NCI-H1092 (cell line): Measurements from ENCODE around the gene RBM33.

Experiments used
- DNase-seq: peaks from one replicate; lab custom pipeline; 2025; lab: John Stamatoyannopoulos, UW

RBM33 gene

DNA sequence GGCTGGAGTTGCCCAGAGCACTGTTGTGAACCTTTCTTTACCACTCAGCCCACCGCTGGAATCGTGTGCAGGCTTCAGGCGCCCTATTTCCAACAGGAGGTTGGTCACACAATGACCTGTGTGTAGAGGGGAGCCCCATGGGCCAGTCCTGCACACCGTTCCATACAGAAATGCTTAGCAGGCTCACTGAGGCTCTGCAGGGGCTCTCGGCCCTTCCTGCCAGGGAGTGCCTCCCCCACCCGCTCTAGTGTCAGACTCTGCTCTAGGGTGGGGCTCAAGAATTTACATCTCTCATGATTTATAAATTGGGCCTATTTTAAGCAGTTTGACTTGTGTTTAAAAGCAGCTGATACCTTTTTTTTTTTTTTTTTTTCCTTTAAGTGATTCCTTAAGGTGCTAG lies 125.8 kb downstream of the RBM33 start:
- DNase-seq, result no peak

DNA sequence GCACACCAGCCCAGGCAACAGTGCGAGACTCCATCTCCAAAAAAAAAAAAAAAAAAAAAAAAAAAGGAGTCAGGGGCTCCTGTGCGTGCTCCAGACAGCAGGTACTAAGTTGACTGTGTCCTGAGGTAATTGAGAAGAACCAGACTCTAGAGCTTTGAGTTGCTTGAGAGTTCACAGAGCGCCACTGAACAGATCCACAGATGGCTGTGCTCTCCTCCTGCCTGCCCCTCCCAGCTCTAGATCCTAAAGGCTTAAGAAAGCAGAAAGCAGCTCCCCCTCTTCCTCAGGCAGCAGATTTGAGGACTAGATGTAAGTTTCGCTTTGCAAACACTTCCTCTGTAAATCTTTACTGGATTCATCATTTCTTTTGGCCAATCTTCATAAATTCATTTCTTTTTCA lies 129.1 kb downstream of the RBM33 start:
- DNase-seq, result no peak

DNA sequence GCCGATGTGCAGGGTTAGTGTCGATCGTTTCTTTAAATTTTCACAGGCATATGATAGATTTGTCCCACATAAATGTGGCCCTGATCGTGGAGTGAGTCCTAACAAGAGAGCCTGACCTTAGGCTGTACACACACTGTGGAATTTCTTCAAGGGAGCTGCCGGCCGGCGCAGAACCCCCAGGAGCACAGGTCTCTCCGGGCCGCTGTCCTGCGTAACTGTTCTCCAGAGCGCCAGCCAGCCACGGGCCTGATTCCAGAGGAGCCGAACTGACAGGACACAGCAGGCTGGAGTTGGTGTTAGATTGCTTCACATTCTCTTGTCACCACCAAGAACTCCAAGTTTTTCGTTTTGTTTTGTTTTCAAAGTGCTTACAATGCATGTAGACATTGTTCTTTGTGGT lies 130.5 kb downstream of the RBM33 start:
- no peak for DNase-seq

DNA sequence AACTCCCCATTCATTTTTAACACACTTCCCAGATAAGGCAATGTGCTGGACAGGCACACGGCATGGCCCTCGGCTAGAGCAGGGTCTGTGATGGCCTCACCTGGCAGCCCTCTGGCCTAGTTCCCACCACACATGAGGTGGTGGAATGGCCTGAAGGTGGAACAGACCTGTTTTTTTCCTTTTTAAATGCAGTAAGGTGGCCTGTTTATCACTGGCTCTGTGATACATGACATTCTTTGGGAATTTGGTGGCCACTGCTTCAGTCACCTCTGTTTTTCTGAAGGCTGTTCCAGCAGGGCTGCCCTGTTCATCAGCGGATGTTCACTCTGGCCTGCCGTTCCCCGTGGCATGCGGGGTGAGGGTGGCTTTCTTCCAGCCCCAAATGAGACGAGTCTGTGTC lies 131.2 kb downstream of the RBM33 start:
- DNase-seq, result no peak

DNA sequence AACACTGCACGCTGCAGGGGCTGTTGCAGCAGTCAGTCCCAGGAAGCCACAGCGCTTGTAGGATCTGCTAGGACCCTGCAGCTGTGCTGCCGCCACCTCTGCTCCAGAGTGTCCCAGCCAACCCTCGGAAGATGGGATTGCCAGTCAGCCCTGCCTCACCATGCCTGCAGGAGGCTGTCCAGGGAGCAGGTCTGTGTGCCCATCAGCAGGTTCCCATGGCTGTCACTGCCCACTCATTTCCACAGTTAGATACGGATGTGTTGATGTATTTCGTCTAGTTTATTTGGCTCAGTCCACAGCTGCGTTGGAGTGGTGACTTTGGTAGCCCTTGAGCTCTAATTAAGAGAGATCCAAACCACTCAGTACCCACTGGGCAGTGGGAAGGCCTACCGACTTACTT lies 132.1 kb downstream of the RBM33 start:
- no peak for DNase-seq

DNA sequence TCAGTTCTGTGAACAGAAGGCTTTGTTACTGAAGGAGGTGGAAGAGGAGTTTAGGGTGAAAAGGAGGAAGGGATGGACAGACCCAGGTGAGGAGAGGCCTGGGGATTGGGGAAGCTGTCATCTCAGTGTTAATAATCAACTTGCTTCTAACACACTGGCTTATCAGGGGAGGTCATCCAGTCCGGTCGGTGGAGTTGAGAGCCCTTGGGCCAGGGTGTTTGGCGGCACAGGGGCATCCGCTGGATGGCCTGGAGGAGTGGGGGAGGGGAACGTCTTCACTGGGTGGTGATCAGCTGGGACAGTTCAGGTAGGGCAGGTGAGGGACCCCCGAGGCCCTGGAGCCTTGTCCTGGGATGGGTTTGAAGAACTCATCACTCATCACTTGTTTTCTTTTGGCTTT lies 133.9 kb downstream of the RBM33 start:
- no peak for DNase-seq

DNA sequence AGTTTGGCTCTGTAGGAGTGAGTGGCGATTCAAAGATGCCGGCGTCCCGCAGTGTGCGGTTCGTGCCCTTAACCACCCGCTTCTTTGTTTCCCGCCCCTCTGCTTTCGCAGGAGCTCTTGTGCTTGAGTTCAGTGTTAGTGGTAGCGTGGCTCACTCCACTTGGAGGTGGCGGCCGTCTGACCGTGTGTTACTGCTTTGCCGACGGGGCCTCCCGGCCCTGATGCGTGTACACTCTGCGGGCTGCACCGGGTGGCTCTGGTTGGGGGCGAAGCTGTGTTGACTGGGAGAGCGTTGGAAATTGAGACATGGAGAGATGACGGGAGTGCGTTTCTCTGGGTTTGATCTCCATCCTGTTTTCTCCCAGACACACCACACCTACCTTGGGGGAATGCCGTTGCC lies 136.4 kb downstream of the RBM33 start:
- DNase-seq, result no peak

DNA sequence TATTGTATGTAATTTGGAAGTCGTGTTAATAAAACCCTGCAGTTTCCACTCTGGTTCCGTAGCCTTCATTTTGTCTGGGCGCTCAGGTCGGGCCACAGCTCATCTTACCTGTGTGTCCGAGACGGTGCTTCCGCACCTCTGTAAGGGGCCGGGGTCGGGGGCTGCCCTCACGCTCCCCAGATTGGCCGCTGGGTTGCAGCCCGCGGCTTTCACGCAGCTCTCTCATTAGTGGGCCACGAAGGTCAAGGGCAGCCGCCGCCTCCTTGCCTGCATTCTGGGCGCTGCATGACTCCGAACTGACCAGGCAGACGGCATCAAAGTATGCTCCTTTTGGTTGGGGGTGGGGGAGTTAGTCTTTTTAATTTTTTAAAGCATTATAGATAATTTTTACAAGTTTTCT lies 137.0 kb downstream of the RBM33 start:
- no peak for DNase-seq

DNA sequence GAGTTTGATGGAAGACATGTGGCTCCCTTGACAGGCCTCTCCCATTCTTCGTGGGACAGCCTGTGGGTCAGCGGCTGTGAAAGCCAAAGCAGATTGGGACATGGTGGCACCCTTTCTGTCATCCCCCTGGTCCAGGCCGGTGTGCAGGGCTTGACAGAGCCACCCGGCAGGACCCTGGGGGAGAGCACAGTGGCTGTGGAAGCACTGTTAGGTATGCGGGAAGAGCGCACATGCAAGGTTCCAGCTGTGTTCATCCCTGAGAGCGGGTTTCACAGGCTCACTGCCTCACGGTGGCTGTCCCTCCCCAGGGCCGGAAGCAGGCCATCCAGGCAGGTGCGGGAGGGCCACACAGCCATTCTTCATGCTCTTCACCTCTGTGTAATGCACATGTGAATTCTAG lies 138.0 kb downstream of the RBM33 start:
- no peak for DNase-seq

DNA sequence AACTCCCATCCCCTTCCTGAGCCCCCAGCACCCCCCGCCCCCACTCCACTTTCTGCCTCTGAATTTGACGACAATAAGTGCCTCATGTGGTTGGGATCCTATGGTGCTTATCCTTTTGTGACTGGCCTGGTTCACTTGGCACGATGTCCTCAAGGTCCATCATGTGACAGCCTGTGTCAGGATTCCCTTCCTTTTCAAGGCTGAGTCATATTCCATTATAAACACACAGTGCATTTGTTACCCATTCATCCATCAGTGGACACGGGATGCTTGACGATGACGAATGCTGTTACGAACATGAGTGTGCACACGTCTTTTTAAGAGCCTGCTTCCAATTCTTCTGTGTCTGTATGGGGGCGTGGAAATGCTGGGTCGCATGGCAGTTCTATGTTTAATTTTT lies 141.1 kb downstream of the RBM33 start:
- no peak for DNase-seq

DNA sequence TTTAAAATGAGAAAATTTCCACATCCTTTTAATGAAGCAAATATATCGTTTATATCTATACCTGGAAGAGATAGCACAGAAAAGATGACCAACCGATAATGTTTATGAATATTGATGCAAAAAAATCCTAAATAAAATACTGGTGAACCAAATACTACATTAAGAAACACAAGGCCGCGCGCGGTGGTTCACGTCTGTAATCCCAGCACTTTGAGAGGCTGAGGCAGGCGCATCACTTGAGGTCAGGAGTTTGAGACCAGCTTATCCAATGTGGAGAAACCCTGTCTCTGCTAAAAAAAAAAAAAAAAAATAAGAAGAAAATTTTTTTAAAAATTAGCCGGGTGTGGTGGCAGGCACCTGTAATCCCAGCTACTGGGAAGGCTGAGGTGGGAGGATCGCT lies 142.0 kb downstream of the RBM33 start:
- no peak for DNase-seq

DNA sequence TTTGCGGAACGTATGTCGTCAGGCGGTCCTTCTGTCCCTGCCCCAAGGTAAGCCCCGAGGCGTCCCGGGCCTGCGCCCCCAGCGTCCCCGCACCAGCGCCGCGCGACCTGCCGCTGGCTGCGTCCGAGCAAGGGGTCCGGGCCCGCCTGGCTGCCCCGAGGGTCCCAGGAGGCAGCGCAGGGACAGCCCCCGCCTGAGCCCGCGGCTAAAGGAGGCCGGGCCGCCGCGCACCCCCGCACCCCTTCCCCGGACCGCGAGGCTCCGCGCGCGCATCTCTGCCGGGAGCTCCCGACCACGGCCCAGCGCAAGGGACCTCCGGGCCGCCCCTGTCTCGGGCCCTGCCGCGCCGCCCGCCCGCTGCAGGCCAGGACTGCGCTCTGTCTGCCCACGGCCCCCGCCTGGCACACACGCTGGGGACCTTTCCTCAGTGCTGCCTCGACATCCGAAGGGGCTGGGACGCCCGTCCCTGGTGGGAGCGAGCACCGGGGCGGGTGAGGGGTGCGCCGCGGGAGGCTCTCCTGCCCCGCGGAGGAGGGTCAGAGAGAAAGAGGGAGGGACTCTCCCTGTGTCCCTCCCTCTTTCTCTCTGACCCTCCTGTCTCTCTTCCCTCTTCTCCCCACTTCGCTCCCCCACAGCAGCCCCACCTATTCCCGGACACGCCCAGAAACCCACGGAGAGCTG lies 142.8 kb downstream of the RBM33 start:
- no peak for DNase-seq

DNA sequence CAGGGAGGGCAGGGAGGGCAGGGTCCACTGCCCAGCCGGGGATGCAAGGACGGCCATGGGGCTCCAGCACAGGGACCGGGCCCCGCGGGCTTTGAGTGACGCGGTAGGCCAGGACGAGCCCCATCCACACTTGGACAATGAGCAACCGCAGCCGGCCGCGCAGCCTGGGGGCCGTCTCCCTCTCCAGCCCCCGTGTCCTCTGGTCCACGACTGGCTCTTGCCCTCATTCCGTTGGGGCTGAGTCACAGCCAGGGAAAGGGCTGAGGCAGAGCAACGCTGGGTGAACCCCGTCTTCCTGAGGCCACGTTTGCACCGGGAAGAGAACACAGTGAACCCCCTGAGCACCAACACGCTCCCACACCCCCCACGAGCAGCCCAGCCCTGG lies 144.1 kb downstream of the RBM33 start:
- DNase-seq, result no peak

DNA sequence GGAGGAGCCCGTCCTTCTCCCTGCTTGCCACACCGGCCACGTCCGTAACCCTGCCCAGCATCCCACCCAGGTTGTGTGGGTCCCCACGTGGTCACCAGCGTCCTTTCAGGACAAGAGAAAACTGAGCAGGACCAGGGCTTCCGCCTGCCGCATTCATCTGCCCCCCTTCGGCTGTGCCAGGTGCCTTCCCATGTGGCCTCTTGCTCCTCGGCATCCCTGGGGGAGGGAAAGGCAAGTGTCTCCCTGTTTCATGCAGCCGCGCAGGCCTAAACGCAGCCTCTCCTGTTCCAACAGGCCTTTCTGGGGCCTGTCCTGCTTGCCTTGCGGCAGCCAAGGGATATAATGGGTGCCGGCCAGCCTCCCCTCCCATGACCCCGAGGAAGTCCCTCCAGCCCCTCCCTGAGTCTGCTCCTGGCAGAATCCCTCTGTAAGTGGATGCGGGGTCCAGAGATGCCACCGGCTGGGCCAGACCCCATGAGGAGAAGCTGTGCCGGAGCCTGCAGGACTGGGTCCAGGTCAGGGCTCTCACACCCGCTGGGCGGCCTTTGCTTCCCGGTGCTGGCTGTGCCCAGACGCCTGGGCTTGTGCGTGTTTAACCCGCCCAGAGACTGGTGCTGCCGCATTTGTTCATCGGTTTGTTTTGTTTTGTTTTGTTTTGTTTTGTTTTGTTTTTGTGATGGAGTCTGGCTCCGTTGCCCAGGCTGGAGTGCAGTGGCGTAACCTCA lies 144.7 kb downstream of the RBM33 start:
- no peak for DNase-seq

DNA sequence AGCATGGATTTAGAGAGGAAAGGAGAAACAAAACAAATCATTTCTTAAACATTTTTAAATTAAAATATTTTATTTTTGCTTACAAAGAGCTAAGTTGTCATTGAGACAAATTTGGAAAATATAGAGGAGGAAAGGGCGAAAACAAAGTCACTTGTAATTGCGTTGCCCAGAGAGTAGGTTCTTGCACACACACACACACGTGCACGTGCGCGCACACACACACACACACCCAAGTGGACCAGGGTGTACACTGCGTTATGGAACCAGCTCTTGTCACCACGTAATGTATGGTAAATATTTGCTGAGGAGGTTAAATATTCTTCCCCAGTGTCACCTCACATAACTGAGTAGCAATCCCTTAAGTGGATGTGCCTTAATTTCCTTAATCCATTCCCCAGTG lies 146.2 kb downstream of the RBM33 start:
- DNase-seq, result no peak

DNA sequence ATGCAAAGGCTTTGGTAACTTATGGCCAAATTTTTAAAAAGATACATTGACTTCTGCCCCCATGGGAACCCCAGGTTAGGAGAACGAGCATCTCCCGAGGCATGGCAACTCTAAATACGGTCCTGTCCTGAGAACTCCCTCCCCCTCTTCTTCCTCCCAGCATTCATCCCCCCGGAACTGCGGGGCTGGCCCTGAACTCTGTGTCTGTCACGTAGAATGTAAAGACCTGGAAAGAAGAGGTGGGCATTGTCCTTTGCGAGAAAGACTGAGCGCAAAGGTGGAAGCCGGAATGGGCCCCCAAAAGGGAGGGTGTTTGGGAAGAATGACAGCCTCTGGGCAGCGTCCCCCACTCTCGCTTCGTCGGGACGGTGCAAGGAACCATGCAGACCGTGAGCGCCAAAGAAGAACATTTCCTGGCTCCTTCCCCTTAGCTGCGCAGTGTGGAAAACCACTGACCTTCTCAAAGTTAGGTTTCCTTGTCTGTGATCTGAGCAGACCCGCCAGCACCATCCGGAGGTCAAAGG lies 146.8 kb downstream of the RBM33 start:
- no peak for DNase-seq

DNA sequence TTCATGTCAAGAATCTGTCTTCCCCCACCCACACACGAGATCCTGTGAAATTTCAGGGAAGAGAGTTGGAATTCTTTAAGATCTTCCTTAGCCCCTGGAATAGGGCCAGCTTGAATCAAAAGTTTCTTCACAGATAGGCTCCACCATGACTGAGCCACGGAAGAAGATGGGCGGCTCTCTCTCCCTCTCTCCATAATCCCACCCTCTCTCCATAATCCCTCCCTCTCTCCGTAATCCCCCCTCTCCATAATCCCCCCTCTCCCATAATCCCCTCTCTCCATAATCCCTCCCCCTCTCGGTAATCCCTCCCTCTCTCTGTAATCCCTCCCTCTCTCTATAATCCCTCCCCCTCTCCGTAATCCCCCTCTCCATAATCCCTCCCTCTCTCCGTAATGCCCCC lies 147.4 kb downstream of the RBM33 start:
- DNase-seq, result no peak

DNA sequence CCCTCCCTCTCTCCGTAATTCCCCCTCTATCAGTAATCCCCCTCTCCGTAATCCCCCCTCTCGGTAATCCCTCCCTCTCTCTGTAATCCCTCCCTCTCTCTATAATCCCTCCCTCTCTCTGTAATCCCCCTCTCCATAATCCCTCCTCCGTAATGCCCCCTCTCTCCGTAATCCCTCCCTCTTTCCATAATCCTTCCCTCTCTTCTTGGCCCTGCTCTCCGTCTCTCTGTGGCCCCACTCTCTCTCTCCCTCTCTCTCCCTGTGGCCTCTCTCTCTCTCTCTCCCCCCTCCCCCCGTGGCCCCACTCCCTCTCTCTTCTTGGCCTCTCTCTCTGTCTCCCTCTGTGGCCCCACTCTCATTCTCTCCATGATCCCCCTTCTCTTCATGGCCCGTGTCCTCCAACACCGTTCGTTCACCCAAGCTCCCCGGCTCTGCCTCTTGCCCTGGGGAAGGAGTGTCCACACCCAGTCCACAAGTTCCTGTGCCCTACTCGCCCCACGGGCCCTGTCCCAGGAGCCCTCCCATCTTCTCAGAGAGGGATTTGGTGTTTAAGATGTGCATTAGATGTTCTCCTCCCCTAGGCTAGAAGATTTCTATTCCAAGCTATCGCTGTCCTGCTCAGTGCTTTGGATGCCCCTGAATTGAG lies 148.0 kb downstream of the RBM33 start:
- no peak for DNase-seq

DNA sequence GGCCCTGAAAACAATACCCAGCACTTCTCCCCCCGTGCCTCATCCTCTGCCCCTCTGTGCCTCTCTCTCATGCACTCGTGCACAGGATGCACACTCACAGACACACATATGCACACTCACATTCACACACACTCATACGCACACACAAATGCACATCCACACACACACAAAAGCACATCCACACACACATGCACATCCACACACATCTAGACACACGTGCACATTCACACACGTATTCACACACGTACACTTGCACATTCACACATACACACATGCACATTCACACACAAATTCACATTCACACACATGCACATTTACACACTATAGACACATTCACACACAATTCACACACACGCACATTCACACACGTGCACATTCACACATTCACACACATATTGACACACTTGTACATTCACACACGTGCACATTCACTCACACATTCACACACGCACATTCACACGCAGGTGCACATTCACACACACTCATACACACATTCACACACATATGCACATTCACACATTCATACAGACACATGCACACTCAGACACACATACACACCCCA lies 148.6 kb downstream of the RBM33 start:
- no peak for DNase-seq

DNA sequence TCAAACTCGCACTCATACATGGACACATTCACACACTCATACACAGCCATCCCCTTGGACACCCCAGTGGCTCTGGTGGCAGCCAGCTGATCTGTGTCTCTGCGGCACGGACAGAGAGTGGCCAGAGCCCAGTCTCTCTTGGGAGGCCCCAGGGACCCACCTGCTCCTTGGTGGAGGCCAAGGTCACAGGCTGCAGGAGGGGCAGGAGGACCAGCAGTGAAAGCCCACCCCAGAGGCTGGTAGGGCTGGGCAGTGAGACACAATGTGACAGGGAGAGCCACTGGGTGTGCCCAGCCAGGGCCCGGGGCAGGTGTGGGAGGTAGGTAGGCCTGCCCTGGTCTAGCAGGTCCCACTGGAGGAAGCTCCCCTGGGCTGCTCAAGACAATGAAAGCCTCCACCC lies 149.3 kb downstream of the RBM33 start:
- DNase-seq, result no peak

DNA sequence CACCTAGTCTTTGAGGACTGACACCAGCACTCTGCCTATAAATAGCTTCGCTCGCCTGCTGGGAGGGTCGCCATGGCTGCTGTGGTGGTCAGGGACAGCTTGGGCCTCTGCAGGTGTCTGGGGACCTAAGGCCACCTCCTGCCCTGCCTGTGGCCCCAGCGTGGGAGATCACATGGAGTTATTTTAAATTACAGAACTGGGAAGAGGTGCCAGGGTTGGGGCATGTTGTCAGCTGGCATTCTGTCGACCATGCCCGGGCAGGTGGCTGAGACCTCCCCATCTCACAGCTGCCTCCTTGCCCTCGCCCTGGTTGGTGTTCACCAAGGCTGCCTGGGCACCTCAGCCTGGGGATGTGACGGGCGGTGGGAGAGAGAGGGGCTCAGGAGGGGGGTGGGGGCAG lies 149.7 kb downstream of the RBM33 start:
- no peak for DNase-seq

DNA sequence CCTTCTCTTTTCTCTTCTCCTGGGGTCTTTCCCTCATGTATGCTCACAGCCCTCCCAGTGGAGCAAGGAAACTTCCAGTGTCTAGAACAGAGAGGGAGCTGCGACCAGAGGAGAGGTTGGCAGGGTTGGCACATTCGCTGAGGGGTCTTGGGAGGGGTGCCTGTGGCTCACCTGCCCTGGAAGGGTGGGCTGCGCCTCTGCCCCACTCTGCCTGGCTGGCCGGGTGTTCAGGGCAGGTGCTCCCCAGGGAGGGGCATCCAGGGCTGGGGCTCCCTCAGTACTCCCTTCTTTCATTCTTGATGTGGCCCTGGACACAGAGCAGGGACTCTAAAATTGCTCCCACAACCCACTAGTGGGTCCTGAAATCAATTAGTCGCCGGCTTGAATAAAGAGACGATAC lies 150.9 kb downstream of the RBM33 start:
- DNase-seq, result no peak

DNA sequence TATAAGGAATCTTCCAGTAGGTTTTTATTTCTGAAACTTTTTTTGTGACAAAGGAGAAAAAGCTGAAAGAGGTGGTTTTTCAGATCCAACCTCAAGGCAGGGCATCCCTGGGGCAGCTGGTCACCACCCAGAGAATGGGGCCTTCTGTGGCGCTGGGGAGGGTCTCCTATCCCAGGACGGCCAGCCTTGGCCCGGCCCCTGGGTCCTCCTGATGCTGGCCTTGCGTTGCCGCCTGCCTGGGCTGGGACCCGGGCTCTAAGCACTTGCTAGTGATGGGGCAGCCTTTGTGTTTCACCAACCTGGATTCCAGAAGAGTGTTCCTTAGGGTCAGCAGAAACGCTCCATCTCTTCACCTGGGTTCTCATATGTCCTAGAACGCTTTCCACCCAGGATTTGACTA lies 151.5 kb downstream of the RBM33 start:
- DNase-seq, result no peak
